MCF 10A (cell line): ENCODE data around the gene GAS7. TPM values are rescaled to one million over a fixed set of nuclear protein-coding genes. Genes with fewer than 3 reads are reported as not detected.

Source experiments
- BruUV-seq: library from RNA; stranded (reverse); fragments of 400-500 nt; replicated peaks from 2 replicates; lab custom pipeline; 2021; lab: Mats Ljungman, UMichigan
- CTCF ChIA-PET: fragments of 300-600 bp; sonication (Branson Sonifier 250); formaldehyde crosslinking; extraction: SDS; loops from one replicate; lab custom pipeline; 2021; ENCODE audit warnings: antibody characterized with exemption, inconsistent platforms; lab: Yijun Ruan, JAX
- POLR2A ChIA-PET: fragments of 300-600, 350-650 bp; sonication (Branson Sonifier 250); formaldehyde crosslinking; extraction: SDS; loops from one replicate; lab custom pipeline; 2020; ENCODE audit warnings: antibody characterized with exemption, inconsistent platforms; lab: Yijun Ruan, JAX
- DNase-seq: peaks from one replicate; pipeline ENCODE4 v3.0.0-alpha.2; 2018; ENCODE audit not compliant: unreplicated experiment
- H3K27ac Mint-ChIP-seq: one replicate; pipeline ENCODE4 v1.8.0; 2022; ENCODE audit warnings: mild to moderate bottlenecking, low read depth, mixed read lengths; ENCODE audit not compliant: unreplicated experiment
- H3K27me3 Mint-ChIP-seq: one replicate; pipeline ENCODE4 v1.8.0; 2022; ENCODE audit warnings: mixed read lengths; ENCODE audit not compliant: insufficient read depth, unreplicated experiment
- H3K36me3 Mint-ChIP-seq: one replicate; pipeline ENCODE4 v1.8.0; 2022; ENCODE audit warnings: mild to moderate bottlenecking, moderate library complexity, mixed read lengths; ENCODE audit not compliant: insufficient read depth, unreplicated experiment
- H3K4me1 Mint-ChIP-seq: one replicate; pipeline ENCODE4 v1.8.0; 2022; ENCODE audit warnings: mixed read lengths; ENCODE audit not compliant: insufficient read depth, unreplicated experiment
- H3K4me3 Mint-ChIP-seq: one replicate; pipeline ENCODE4 v1.8.0; 2022; ENCODE audit warnings: mild to moderate bottlenecking, moderate library complexity, mixed read lengths; ENCODE audit not compliant: unreplicated experiment
- H3K9me3 Mint-ChIP-seq: one replicate; pipeline ENCODE4 v1.8.0; 2022; ENCODE audit warnings: mixed read lengths; ENCODE audit not compliant: unreplicated experiment
- intact Hi-C: fragments of 100-400 bp; cut with micrococcal nuclease; formaldehyde crosslinking; loops from 2 replicates; pipeline ENCODE4 v1.14.1; 2022
- total RNA-seq: library from RNA; stranded (reverse); gene quantifications from 2 replicates; pipeline ENCODE4 v1.2.3, GENCODE V29; 2022
- TF ChIP-seq, protein P1 (sequence below): fragments of 200-600 bp; IDR thresholded peaks from one replicate; pipeline ENCODE4 v1.8.0; 2022; ENCODE audit warnings: antibody characterized with exemption, mild to moderate bottlenecking; ENCODE audit not compliant: unreplicated experiment

Gene GAS7
- total RNA-seq, 1 experiment from 2014 or later = not detected

GRCh38 chr17:9878786-9879525 is 319.4 kb downstream of the GAS7 start:
- intact Hi-C loops = no loop called here
- TF ChIP-seq, protein P1, sequence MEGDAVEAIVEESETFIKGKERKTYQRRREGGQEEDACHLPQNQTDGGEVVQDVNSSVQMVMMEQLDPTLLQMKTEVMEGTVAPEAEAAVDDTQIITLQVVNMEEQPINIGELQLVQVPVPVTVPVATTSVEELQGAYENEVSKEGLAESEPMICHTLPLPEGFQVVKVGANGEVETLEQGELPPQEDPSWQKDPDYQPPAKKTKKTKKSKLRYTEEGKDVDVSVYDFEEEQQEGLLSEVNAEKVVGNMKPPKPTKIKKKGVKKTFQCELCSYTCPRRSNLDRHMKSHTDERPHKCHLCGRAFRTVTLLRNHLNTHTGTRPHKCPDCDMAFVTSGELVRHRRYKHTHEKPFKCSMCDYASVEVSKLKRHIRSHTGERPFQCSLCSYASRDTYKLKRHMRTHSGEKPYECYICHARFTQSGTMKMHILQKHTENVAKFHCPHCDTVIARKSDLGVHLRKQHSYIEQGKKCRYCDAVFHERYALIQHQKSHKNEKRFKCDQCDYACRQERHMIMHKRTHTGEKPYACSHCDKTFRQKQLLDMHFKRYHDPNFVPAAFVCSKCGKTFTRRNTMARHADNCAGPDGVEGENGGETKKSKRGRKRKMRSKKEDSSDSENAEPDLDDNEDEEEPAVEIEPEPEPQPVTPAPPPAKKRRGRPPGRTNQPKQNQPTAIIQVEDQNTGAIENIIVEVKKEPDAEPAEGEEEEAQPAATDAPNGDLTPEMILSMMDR = no peak
- Mint-ChIP-seq H3K36me3 (no peaks in the 10 kb centered on the region), H3K27me3 (no peaks in the 10 kb centered on the region), H3K27ac (no peak overlapping the region), H3K9me3 (peaks cover 10% of the 10 kb centered on the region), H3K4me1 (peaks cover 4% of the 10 kb centered on the region), H3K4me3 (no peak overlapping the region)
- peak; percentile 45 for DNase-seq
- CTCF ChIA-PET = interaction anchor here (0.6 to 1.0 kb wide), 3 partner anchors 11 to 150 kb away, joined by 4 to 6 read pairs (median 5); no protein-coding TSS in a partner anchor
- POLR2A ChIA-PET = interaction anchor here (0.6 kb wide), 1 partner anchor 147 kb away, joined by 3 read pairs; no protein-coding TSS in a partner anchor
- no TSS peak for BruUV-seq

DNA sequence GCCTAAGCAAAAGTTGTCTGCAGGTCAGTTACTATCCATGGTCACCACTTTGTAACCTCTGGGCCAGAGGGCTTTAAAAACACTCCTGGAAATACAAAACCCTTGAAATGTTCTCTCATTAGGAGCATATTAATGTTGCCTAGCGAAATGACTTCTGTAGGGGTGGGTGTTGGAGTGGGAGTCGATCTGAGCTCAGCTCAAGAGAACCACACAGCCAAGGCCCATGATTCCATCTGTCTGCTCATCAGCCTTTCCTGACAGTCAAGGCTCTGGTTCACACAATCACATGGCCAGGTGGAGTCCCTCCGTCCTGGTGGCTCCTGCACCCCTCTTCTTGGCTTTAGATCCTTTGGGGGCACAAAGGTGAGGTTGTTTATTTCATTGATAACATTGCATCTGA is 320.1 kb downstream of the GAS7 start:
- intact Hi-C loops = no loop called here
- ChIA-PET POLR2A (interaction anchor here (0.6 kb wide), 1 partner anchor 146 kb away, joined by 3 read pairs; no protein-coding TSS in a partner anchor), CTCF (interaction anchor here (0.6 to 1.0 kb wide), 4 partner anchors 11 to 769 kb away, joined by 3 to 6 read pairs (median 4); no protein-coding TSS in a partner anchor)

DNA sequence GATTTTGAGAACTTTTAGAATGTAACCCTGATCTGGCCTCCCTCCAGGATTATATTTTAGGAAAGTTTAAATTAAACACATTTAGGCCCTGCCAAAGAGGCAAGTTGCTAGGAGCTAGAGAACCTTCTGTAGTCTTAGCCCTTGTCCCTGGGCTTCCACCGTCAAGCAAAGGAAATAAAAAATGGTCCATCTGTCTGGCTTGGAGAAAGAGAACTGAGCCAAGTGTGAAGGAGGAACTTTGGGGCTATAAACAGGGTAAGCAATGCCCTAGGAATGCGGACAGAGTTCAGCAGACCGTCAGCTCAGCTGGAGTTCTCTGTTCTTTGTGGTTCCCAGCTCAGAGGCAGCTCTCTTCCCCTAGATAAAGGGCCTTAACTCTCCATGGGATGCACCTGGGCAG is 323.0 kb downstream of the GAS7 start:
- Mint-ChIP-seq H3K9me3 (no peaks in the 10 kb centered on the region), H3K4me3 (no peak overlapping the region), H3K4me1 (peaks cover under 1% of the 10 kb centered on the region), H3K27ac (no peak overlapping the region), H3K27me3 (no peaks in the 10 kb centered on the region), H3K36me3 (no peaks in the 10 kb centered on the region)
- TF ChIP-seq, protein P1 = no peak
- DNase-seq = no peak
- ChIA-PET CTCF (interaction anchor here (0.6 to 0.9 kb wide), 4 partner anchors 81 to 497 kb away, joined by 3 to 4 read pairs (median 3); partner anchors contain the start of gene MYH13), POLR2A (no interaction called here)
- intact Hi-C loops = no loop called here
- BruUV-seq = no TSS peak

More for the DNA sequence above, 320.1 kb downstream of the GAS7 start:
- no peak overlapping the region for H3K27ac Mint-ChIP-seq
- no peak overlapping the region for H3K4me3 Mint-ChIP-seq
- peaks cover 4% of the 10 kb centered on the region for H3K4me1 Mint-ChIP-seq
- no TSS peak for BruUV-seq
- H3K27me3 Mint-ChIP-seq = no peaks in the 10 kb centered on the region
- TF ChIP-seq, protein P1 = no peak
- DNase-seq = no peak
- no peaks in the 10 kb centered on the region for H3K36me3 Mint-ChIP-seq
- peaks cover 6% of the 10 kb centered on the region for H3K9me3 Mint-ChIP-seq

- no peaks in the 10 kb centered on the region for H3K27me3 Mint-ChIP-seq
- peaks cover 2% of the 10 kb centered on the region for H3K9me3 Mint-ChIP-seq
- TF ChIP-seq, protein P1 = no peak
- BruUV-seq = no TSS peak
- POLR2A ChIA-PET = no interaction called here
- no peak overlapping the region for H3K27ac Mint-ChIP-seq
- H3K36me3 Mint-ChIP-seq = no peaks in the 10 kb centered on the region
- DNase-seq = no peak
- intact Hi-C loops = no loop called here
- H3K4me3 Mint-ChIP-seq = no peak overlapping the region
- CTCF ChIA-PET = interaction anchor here (0.6 to 0.8 kb wide), 2 partner anchors 80 to 498 kb away, joined by 3 to 4 read pairs; partner anchors contain the start of gene MYH13
- H3K4me1 Mint-ChIP-seq = no peaks in the 10 kb centered on the region
Observed at GRCh38 chr17:9874722-9875121, 323.7 kb downstream of the GAS7 start.
